ENCODE measurements around the gene EDC3.

EDC3 gene

DNA sequence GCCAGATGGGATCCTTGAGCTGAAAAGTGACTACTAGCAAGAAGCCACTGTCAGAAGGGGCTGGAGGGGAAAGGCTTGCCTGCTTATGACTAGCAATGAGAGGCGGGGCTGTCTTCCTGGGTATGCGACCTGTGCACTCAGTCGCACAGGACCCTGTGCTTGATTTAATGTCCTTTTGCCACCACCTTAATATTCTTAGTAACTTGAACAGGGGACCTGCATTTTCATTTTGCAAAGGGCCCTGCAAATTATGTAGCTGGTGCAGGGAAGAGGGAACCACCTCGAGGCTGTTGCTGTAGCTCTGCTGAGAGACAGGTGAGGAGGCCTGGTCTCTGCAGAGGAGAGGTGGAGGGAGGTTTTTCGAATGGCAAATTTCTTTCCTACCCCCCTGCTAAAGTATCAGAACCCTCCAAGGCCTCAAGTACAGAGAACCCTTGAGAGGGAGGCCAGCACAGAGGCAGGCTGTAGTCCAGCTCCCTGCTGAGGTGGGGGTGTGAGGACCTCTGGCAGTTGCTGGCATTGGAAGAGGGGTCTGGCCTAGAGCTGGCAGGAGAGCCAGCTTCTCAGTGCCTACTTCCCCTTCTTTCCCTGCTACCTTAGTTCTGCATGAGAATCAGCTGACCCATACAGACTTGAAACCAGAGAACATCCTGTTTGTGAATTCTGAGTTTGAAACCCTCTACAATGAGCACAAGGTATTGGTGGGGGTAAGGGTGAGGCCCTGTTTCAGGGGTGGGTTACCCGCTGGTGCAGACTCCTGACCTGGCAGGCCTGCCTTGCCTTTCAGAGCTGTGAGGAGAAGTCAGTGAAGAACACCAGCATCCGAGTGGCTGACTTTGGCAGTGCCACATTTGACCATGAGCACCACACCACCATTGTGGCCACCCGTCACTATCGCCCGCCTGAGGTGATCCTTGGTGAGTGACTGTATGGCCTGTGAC lies 68.8 kb downstream of the EDC3 start:
- H3K4me3 ChIP-seq (ENCODE audit: low read length): no peak overlapping the region
- H3K36me3 ChIP-seq (ENCODE audit: control insufficient read depth, insufficient read depth, low read length): peaks cover 80% of the 10 kb centered on the region
- no peak overlapping the region for H3K27ac ChIP-seq (ENCODE audit: low read depth, low read length)
- no peak overlapping the region for H3K9ac ChIP-seq (ENCODE audit: low read length)
- no peaks in the 10 kb centered on the region for H3K4me1 ChIP-seq (ENCODE audit: control insufficient read depth, insufficient read depth, low read length)
- no peaks in the 10 kb centered on the region for H3K27me3 ChIP-seq (ENCODE audit: control insufficient read depth, insufficient read depth, low read length)

DNA sequence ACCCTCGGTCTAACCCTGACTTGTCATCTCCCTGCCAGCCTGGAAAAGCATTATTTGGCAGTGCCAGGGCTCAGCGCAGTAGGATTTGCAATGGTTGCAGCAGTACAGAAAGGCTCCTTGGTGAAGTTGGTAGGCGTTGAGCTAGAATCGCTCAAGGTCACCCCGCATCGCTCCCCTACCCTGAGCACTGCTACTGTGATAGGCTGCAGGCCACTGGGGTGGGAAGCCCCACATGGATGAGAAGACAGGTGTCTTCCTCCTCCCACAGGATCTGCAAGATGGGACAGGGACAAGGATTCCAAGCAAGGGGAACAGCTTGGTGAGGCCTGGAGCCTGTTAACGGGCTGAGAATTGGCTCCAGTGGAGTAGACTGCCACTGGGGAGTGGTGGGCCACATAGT lies 69.5 kb downstream of the EDC3 start:
- H3K36me3 ChIP-seq (ENCODE audit: control insufficient read depth, insufficient read depth, low read length): peaks cover 86% of the 10 kb centered on the region
- no peaks in the 10 kb centered on the region for H3K4me1 ChIP-seq (ENCODE audit: control insufficient read depth, insufficient read depth, low read length)
- H3K9ac ChIP-seq (ENCODE audit: low read length): no peak overlapping the region

DNA sequence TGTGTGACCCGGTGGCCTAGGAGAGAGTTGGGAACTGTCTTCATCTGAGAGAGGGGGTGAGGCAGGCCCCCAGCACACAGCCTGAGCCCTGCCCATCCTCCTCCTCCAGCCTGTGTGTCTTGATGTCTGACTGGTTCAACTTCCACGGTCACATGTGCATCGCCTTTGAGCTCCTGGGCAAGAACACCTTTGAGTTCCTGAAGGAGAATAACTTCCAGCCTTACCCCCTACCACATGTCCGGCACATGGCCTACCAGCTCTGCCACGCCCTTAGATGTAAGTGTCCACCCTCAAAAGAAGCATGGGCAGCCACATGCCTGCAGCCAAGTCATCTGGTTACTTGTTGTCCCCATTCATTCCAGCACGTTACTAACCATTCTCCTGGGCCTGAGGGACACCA lies 70.1 kb downstream of the EDC3 start:
- H3K9ac ChIP-seq (ENCODE audit: low read length): no peak overlapping the region
- peaks cover 89% of the 10 kb centered on the region for H3K36me3 ChIP-seq (ENCODE audit: control insufficient read depth, insufficient read depth, low read length)
- H3K4me1 ChIP-seq (ENCODE audit: control insufficient read depth, insufficient read depth, low read length): no peaks in the 10 kb centered on the region
- no peaks in the 10 kb centered on the region for H3K27me3 ChIP-seq (ENCODE audit: control insufficient read depth, insufficient read depth, low read length)
- H3K4me3 ChIP-seq (ENCODE audit: low read length): no peak overlapping the region
- H3K27ac ChIP-seq (ENCODE audit: low read depth, low read length): no peak overlapping the region

More for the DNA sequence above, 69.5 kb downstream of the EDC3 start:
- H3K27me3 ChIP-seq (ENCODE audit: control insufficient read depth, insufficient read depth, low read length): no peaks in the 10 kb centered on the region
- no peak overlapping the region for H3K4me3 ChIP-seq (ENCODE audit: low read length)
- H3K27ac ChIP-seq (ENCODE audit: low read depth, low read length): no peak overlapping the region

DNA sequence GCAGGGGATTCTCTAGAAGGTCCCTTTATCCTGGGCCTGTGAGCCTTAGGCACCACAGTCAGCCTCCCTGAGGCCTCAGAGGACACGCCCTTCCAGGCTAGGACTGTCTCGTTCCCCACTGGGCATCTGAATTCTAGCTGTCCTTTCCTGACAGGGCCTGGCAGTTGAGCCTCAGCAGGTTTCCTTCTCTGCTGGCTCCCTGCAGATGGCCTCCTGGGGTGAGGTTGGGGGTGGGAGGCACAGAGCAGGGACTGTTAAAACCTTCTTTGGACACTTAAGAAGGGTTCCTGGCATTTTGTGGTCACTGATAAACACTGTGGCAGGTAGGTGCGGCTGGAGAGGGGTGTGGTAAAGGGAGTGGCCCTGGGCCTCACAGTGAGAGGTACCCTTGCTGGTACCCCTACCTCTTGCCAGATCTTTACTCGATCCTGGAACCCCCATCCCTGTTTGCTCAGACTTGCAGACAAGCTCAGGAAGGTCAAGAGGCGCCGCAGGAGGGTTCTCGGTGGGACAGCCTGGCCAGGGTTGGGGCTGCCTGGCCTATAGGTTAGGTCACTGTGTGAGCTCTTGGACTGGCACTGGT lies 71.7 kb downstream of the EDC3 start:
- H3K27me3 ChIP-seq (ENCODE audit: control insufficient read depth, insufficient read depth, low read length): no peaks in the 10 kb centered on the region
- H3K4me3 ChIP-seq (ENCODE audit: low read length): no peak overlapping the region
- H3K27ac ChIP-seq (ENCODE audit: low read depth, low read length): no peak overlapping the region
- H3K36me3 ChIP-seq (ENCODE audit: control insufficient read depth, insufficient read depth, low read length): peaks cover 93% of the 10 kb centered on the region
- H3K4me1 ChIP-seq (ENCODE audit: control insufficient read depth, insufficient read depth, low read length): no peaks in the 10 kb centered on the region
- no peak overlapping the region for H3K9ac ChIP-seq (ENCODE audit: low read length)

DNA sequence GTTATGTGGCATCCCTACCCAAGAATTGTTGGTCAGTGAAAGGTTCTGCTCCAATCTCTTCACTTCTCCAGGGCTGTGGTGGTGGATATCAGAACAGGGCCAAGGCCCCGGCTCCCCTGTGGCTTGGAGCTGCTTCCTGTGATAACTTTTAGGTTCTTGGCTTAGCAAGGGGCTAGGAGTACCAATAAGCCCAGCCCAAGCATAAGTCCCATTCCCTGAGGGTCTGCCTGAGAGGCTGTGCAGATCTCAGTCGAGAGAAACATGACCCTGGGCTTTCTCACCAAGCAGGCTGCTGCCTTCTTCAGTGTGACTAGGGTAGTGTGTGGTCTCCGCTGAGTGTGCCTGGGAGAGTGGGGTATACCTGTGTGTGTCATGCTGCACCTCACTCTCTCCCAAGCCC lies 73.1 kb downstream of the EDC3 start:
- Histone ChIP-seq H3K27ac (ENCODE audit: low read depth, low read length) (no peak overlapping the region), H3K27me3 (ENCODE audit: control insufficient read depth, insufficient read depth, low read length) (no peaks in the 10 kb centered on the region), H3K4me3 (ENCODE audit: low read length) (no peak overlapping the region), H3K36me3 (ENCODE audit: control insufficient read depth, insufficient read depth, low read length) (peaks cover 80% of the 10 kb centered on the region), H3K4me1 (ENCODE audit: control insufficient read depth, insufficient read depth, low read length) (no peaks in the 10 kb centered on the region), H3K9ac (ENCODE audit: low read length) (no peak overlapping the region)

DNA sequence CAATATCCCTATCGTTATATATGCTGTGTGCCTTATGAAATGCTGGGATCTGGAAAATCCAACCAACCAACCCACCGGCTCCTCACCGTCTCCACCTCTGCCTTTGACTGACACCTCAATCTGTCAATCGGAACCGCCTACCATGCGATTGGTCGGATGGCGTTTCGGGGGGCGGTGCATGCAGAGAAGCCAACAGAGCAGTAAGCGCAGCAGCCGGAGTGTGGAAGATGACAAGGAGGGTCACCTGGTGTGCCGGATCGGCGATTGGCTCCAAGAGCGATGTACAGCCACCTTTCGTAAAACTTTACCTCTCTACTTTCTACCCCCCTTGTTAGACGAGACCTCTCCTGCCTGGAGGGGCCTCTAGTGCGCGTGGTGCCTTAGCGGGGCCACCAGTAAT lies 73.9 kb downstream of the EDC3 start:
- no peak overlapping the region for H3K27ac ChIP-seq (ENCODE audit: low read depth, low read length)
- H3K4me3 ChIP-seq (ENCODE audit: low read length): no peak overlapping the region
- H3K27me3 ChIP-seq (ENCODE audit: control insufficient read depth, insufficient read depth, low read length): no peaks in the 10 kb centered on the region
- peaks cover 6% of the 10 kb centered on the region for H3K4me1 ChIP-seq (ENCODE audit: control insufficient read depth, insufficient read depth, low read length)
- H3K9ac ChIP-seq (ENCODE audit: low read length): no peak overlapping the region
- H3K36me3 ChIP-seq (ENCODE audit: control insufficient read depth, insufficient read depth, low read length): peaks cover 72% of the 10 kb centered on the region

DNA sequence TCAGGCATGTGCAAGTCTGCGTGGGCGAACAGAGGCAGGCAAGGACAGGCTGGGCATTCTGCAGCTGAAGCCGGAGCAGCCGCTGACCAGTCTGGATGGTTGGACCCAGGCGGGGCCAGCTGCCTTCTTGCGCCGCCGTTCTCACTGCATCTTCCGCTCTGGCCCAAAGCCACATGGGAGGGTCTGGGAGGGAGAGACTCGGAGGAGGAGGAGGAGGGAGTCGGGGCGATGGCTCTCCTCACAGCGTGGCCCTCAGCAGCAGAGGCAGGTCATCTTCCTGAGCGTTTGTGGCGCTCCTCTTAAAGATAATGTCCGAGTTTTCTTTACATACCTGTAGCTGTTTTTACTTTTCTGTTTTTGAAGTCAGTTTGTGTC lies 74.3 kb downstream of the EDC3 start:
- peaks cover 68% of the 10 kb centered on the region for H3K36me3 ChIP-seq (ENCODE audit: control insufficient read depth, insufficient read depth, low read length)

DNA sequence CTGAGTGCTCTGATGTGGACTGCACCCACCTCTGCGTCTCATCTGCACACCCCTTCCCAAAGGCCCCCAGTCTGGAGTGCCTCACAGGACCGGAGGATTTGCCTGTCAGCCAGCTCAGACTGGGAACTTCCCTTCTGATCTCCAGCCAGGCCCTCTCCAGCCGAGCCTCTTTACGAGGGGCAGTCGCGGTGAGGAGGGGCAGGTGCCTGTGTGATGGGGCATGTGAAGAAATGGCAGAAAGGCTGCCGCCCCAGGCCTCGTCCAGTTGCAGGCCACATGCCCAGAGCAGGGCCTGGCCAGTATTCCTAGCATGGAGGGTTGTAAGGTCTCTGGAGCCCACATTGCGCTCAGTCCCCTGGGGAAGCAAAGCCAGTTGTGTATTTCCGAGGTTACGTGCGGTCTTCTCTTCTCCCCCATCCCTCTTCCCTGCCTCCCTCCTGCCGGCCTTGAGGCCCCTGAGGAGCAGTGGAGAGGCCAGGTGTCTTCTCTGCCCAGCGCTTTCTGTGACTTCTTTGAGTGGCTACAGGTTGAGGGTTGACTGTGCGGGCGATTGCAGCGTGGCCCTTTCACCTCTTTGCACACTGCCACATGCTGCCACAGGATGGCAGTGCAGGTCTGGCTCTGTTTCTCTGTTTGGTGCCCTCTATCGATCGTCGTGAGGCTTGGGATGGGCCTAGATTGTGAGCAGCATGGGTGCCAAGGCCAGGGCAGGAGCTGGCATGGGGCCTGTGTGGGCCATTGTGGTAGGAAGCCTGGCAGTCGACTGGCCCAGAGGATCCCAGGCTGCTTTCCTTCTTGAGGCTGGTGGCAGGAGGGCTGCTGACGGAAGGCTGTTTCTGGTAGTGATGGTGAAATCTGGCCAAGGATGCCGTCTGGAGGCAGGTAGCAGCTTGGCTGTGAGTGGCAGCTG lies 74.9 kb downstream of the EDC3 start:
- Histone ChIP-seq H3K4me1 (ENCODE audit: control insufficient read depth, insufficient read depth, low read length) (peaks cover 11% of the 10 kb centered on the region), H3K27ac (ENCODE audit: low read depth, low read length) (no peak overlapping the region), H3K36me3 (ENCODE audit: control insufficient read depth, insufficient read depth, low read length) (peaks cover 61% of the 10 kb centered on the region), H3K9ac (ENCODE audit: low read length) (no peak overlapping the region), H3K27me3 (ENCODE audit: control insufficient read depth, insufficient read depth, low read length) (no peaks in the 10 kb centered on the region), H3K4me3 (ENCODE audit: low read length) (no peak overlapping the region)

More for the DNA sequence above, 74.3 kb downstream of the EDC3 start:
- Histone ChIP-seq H3K4me1 (ENCODE audit: control insufficient read depth, insufficient read depth, low read length) (peaks cover 10% of the 10 kb centered on the region), H3K27ac (ENCODE audit: low read depth, low read length) (no peak overlapping the region), H3K9ac (ENCODE audit: low read length) (no peak overlapping the region), H3K4me3 (ENCODE audit: low read length) (no peak overlapping the region), H3K27me3 (ENCODE audit: control insufficient read depth, insufficient read depth, low read length) (no peaks in the 10 kb centered on the region)

DNA sequence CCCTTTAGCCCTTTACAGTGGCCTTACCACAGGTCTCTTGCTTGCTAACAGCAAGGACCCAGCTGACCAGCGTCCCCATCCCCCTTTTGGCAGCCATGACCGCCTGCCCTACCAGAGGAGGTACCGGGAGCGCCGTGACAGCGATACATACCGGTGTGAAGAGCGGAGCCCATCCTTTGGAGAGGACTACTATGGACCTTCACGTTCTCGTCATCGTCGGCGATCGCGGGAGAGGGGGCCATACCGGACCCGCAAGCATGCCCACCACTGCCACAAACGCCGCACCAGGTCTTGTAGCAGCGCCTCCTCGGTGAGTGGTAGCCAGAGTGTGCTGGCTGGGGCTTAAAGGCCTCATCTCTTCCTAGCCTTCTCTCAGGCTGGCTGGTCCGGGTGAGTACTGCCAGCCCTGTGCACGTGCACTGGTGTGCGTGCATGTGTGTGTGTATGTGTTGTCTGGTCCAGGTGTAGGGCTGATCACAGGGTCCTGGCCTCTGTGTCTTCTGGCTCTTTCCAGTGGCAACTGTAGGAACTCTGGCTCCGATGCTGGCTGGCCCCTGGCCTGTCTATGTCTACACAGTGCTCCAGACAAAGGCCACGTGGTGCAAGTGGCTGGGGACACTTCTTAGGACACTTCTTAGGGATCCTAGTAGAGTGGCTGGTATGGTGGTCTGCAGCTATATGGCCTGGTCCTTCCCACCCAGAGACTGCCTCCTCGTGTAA lies 75.7 kb downstream of the EDC3 start:
- no peak overlapping the region for H3K27ac ChIP-seq (ENCODE audit: low read depth, low read length)
- H3K36me3 ChIP-seq (ENCODE audit: control insufficient read depth, insufficient read depth, low read length): peaks cover 53% of the 10 kb centered on the region
- H3K27me3 ChIP-seq (ENCODE audit: control insufficient read depth, insufficient read depth, low read length): no peaks in the 10 kb centered on the region
- no peak overlapping the region for H3K4me3 ChIP-seq (ENCODE audit: low read length)
- H3K4me1 ChIP-seq (ENCODE audit: control insufficient read depth, insufficient read depth, low read length): peaks cover 11% of the 10 kb centered on the region
- H3K9ac ChIP-seq (ENCODE audit: low read length): no peak overlapping the region

DNA sequence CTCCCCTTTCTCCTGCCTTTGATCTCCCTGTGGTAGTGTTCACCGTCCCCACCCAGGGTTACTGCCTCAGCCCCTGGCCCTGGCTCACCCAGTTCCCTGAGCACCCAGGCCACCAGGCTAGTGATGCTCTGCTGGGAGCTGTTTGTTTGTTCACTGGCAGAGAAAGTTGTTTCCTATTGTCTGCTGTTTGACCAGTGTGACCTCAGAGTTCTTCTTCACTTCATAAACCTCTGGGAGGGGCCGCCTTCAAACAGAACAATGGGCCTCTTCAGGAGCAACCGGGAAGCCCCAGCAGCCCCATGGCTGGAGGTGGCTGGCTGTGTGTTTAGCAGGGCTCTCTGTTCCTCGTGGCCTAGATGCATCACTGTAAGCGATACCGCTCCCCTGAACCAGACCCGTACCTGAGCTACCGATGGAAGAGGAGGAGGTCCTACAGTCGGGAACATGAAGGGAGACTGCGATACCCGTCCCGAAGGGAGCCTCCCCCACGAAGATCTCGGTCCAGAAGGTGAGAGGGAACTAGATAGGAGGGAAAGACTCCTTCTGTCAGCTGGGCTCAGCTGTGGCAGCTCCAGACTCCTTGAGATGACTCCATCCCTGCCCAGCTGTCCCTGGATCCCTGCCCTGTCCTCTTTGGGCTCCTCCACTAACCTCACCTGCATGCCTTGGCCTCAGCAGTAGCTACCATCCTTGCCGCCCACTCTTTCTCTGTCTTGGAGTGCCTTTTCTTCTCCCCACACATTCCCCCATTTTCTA lies 76.8 kb downstream of the EDC3 start:
- no peak overlapping the region for H3K4me3 ChIP-seq (ENCODE audit: low read length)
- no peak overlapping the region for H3K27ac ChIP-seq (ENCODE audit: low read depth, low read length)
- H3K9ac ChIP-seq (ENCODE audit: low read length): no peak overlapping the region
- peaks cover 43% of the 10 kb centered on the region for H3K36me3 ChIP-seq (ENCODE audit: control insufficient read depth, insufficient read depth, low read length)
- H3K27me3 ChIP-seq (ENCODE audit: control insufficient read depth, insufficient read depth, low read length): no peaks in the 10 kb centered on the region
- peaks cover 11% of the 10 kb centered on the region for H3K4me1 ChIP-seq (ENCODE audit: control insufficient read depth, insufficient read depth, low read length)

DNA sequence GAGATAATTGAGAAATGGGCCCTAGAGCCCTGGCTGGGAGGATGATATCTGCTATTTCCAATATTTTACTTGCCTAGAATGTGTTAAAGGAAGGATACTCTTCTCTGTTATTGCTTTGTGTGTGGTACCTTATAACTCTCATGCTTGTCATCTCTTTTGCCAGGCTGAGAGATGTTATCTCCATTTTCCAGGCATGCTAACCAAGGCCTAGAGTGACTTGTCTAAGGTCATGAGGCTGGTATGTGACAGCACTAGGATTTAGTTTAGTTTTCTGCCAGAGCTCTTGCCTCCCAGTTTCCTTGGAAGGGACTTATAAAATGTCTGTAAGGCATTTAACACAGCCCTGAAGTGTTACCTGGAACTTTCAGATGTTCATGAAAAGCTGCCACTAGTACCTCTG lies 78.8 kb downstream of the EDC3 start:
- Histone ChIP-seq H3K4me1 (ENCODE audit: control insufficient read depth, insufficient read depth, low read length) (peaks cover 11% of the 10 kb centered on the region), H3K9ac (ENCODE audit: low read length) (peak overlapping the region; percentile 99), H3K4me3 (ENCODE audit: low read length) (peak overlapping the region; percentile 94), H3K27me3 (ENCODE audit: control insufficient read depth, insufficient read depth, low read length) (no peaks in the 10 kb centered on the region), H3K36me3 (ENCODE audit: control insufficient read depth, insufficient read depth, low read length) (peaks cover 28% of the 10 kb centered on the region), H3K27ac (ENCODE audit: low read depth, low read length) (peak overlapping the region; percentile 87)

Measured in rectal smooth muscle tissue (tissue), 1 donor.